A673 (cell line): ENCODE measurements around the gene ATG4B.

Source experiments
- CTCF ChIP-seq: fragments of 300-800, 200-600 bp; sonication (generic); conservative IDR thresholded peaks from 2 replicates; pipeline ENCODE4 v1.5.1; 2017; ENCODE audit warnings: low read depth, mild to moderate bottlenecking, antibody characterized with exemption, low read length, moderate library complexity, mixed read lengths
- EZH2 ChIP-seq: fragments of 200-600 bp; sonication (generic); IDR thresholded peaks from 2 replicates; pipeline ENCODE4 v1.6.1; 2017; ENCODE audit warnings: borderline replicate concordance, low read depth, mild to moderate bottlenecking, mixed read lengths, antibody characterized with exemption, low read length; ENCODE audit not compliant: poor library complexity, severe bottlenecking

GRCh38 chr2:241640165-241640795 lies 2.8 kb downstream of the ATG4B start:
- no peak for TF ChIP-seq CTCF
- no peak for TF ChIP-seq EZH2
